ENCODE measurements around the gene HOXD12. TPM values are rescaled to one million over a fixed set of nuclear protein-coding genes. Genes with fewer than 3 reads are reported as not detected.

HOXD12 gene
- total RNA-seq, 1 donor from 2014 or later: not detected

GRCh38 chr2:176140513-176141317 is 41.1 kb downstream of the HOXD12 start:
- DNase-seq (ENCODE audit: low spot score in 2 of 2) (peak; percentile 83 to 87), FAIRE-seq (no peak)

GRCh38 chr2:176142281-176142680 is 42.7 kb downstream of the HOXD12 start:
- FAIRE-seq (no peak), DNase-seq (ENCODE audit: low spot score in 2 of 2) (no peak)

DNA sequence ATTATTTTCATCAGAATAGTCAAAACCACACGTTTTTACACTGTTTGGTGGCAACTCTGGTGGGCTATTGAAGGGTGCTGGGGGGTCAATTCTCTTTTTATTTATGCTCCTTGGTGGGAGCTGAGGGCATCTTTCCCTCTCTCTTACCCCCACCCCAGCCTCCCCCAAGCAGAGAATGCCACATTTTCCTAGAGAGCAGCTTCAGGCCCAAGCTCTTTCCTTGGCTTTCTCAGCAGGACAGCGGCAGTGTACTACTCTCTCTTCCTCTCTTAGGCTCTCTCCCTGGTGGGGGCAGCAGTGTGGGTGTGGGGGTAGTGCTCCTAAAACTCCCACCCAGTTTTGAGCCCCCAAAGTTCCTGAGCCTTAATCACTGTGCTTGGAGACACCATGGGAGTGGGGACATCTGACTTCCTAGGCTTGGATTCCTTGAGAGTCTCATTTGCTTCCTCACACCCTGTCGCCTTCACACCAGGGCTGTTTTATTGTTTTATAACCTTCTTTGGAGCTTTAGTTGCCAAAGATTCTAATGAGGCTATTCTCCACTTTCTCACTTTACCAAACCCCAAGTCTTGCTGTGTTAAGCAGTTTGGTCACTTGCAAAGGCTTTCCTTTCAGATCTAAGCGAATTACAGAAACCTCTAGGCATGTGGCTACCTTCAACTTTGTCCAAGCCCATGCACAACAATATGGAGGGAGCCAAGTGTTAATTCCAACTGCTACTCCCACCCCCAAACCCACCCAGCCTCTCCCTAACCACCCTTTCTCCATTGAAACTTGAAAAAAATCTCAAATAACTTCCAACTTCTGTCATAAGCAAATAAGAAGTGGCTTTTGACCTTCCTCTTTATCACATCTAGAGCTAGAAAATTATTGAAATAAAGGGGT is 45.7 kb downstream of the HOXD12 start:
- FAIRE-seq: no peak

GRCh38 chr2:176146101-176146500 is 46.5 kb downstream of the HOXD12 start:
- DNase-seq (ENCODE audit: low spot score in 2 of 2): no peak
- no peak for FAIRE-seq

More for the DNA sequence above, 45.7 kb downstream of the HOXD12 start:
- DNase-seq (ENCODE audit: low spot score in 2 of 2): no peak

DNA sequence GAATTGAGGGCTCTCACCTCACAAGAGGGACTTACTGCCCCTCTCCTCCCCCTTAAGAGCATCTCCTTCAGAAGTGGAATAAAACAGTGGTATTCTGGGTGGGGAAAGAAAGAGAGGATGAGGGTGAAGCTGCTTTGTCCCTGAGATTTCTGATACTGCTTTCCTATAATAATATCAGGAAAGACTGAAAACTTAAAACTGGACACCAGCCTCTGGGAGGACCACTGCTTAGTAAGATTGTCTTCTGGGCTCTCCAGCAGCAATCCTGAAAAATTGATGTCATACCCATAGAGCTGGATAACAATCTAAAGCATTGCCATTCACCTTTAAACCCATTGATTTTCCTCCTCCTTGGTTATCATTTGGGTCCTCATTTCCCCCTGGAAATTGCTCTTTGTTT is 47.0 kb downstream of the HOXD12 start:
- DNase-seq (ENCODE audit: low spot score in 2 of 2): no peak
- no peak for FAIRE-seq

DNA sequence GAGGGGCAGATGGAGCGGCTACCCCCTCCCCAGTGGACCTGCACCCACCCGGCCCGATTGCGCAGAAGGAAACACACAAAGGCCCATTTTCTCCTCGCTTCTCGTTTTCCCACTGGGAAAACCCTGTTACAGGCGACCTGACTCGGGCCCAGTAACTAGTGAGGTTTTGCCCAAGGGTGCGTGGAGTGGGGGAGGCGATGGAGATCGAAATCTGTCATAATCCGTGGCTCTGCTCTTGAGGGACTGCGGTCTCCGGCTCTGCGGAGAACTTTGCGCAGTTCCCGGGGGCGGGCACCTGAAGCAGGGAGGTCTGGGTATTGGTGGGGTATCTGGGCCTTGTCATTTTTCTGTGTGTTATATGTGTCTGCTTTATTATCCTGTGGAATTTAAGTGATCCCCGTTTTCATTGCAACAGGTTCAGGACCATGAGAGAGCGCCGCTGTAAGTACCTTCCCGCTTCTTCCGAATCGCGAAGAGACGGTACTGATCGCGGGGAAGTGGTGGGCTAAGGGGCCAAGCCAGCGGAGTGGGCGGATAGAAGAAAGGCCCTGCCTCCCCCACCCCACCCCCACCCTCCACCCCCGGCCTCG is 47.7 kb downstream of the HOXD12 start:
- DNase-seq (ENCODE audit: low spot score in 2 of 2): no peak

GRCh38 chr2:176147800-176148496 is 48.4 kb downstream of the HOXD12 start:
- no peak for DNase-seq (ENCODE audit: low spot score in 2 of 2)
- FAIRE-seq: no peak

More for the DNA sequence above, 47.7 kb downstream of the HOXD12 start:
- no peak for FAIRE-seq

- DNase-seq (ENCODE audit: low spot score in 2 of 2): no peak
- no peak for FAIRE-seq
These were observed 49.3 kb downstream of the HOXD12 start for GRCh38 chr2:176148751-176149421.

DNA sequence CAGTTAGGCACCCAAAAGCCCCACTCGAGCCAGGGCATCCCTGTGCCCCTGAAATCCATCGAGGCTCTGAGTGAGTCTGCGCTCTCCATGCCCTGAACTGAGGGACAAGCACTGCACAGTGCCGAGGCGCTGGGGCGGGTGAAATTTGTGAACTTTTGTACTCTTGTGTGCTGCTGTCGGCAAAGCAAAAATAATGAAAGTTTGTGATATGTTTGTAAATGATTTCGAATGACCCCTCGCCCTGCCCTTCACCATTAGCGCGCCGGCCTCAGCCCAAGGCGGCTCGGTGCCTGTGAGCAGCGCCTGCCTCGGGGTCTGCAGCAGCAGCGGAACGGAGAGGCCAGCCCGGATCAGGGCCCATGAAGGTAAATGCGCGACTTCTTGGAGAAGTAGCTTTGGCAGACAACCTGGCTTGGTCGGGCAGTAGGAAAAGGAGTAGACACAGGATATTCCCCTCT is 49.9 kb downstream of the HOXD12 start:
- FAIRE-seq (no peak), DNase-seq (ENCODE audit: low spot score in 2 of 2) (no peak)

GRCh38 chr2:176149939-176150583 is 50.5 kb downstream of the HOXD12 start:
- no peak for DNase-seq (ENCODE audit: low spot score in 2 of 2)
- FAIRE-seq: no peak

GRCh38 chr2:176150584-176151441 is 51.2 kb downstream of the HOXD12 start:
- FAIRE-seq (no peak), DNase-seq (ENCODE audit: low spot score in 2 of 2) (no peak)

DNA sequence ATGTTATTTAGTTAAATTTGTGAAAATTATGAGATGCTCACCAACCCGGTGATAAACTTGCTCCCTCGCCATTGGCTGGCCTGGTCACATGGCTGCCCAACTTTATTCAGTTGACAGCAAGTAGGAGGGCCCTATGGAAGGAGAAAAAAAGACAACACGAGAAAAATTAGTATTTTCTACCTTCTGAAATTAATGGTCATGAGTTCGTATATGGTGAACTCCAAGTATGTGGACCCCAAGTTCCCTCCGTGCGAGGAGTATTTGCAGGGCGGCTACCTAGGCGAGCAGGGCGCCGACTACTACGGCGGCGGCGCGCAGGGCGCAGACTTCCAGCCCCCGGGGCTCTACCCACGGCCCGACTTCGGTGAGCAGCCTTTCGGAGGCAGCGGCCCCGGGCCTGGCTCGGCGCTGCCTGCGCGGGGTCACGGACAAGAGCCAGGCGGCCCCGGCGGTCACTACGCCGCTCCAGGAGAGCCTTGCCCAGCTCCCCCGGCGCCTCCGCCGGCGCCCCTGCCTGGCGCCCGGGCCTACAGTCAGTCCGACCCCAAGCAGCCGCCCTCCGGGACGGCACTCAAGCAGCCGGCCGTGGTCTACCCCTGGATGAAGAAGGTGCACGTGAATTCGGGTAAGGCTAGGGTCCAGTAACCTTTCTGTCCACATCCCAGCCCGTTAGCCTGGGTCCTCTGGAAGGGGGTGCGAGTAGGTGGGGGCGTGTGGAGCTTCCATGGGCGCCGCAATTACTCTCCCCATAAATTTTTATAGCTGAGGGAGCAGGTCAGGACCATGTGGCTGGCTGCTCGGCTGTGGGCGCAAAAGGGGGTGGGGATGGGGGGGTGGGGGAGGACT is 52.1 kb downstream of the HOXD12 start, which contains the start of gene HOXD4:
HOXD4 (plus strand) TSS at position 109 of the 846 bp plus-strand sequence; CDS start at position 193, 84 bp downstream.
- FAIRE-seq (no peak), DNase-seq (ENCODE audit: low spot score in 2 of 2) (no peak)

Small RNAs within 50 kb of the gene (small RNA-seq; reads per million reads assigned to genes)
- gene MIR10B: 42.0 reads per million, percentile 97 among the genes with 10 or more reads in this experiment

Other genes with a start within 250 kb of the HOXD12 start
- 62.8 TPM for gene LNPK, start 97.5 kb upstream of the HOXD12 start, total RNA-seq
- gene EVX2, start 15.8 kb upstream of the HOXD12 start, total RNA-seq: not detected
- gene HOXD13, start 7.1 kb upstream of the HOXD12 start, total RNA-seq: not detected
- gene HOXD11, start 7.5 kb downstream of the HOXD12 start, total RNA-seq: not detected
- gene HOXD10, start 17.0 kb downstream of the HOXD12 start, total RNA-seq: not detected
- not detected for gene HOXD9, start 22.9 kb downstream of the HOXD12 start, total RNA-seq
- gene HOXD8, start 29.9 kb downstream of the HOXD12 start, total RNA-seq: not detected
- gene HOXD4, start 51.8 kb downstream of the HOXD12 start, total RNA-seq: not detected
- gene HOXD3, start 57.5 kb downstream of the HOXD12 start, total RNA-seq: not detected
- gene HOXD1, start 88.9 kb downstream of the HOXD12 start, total RNA-seq: not detected
- 55.4 TPM for gene MTX2, start 169.6 kb downstream of the HOXD12 start, total RNA-seq